Measurements from ENCODE around the gene ARL4A. TPM values are rescaled to one million over a fixed set of nuclear protein-coding genes. Genes with fewer than 3 reads are reported as not detected.
A peak's percentile ranks its signal among the peaks of the same experiment; 100 is the strongest.

ARL4A gene
- total and polyA plus RNA-seq, 2 of the 13 experiments (the other 11 are each of a cell fraction or from before 2014, with no cell fraction given), result 10.8 to 25.6 TPM

GRCh38 chr7:12686234-12686890 lies 1.1 kb upstream of the ARL4A start (continued):
- no peak for TF ChIP-seq ZNF30 (CRISPR knock-in tag; IDR thresholded peaks at IDR 0.05)
- no peak for TF ChIP-seq PHF21A (CRISPR knock-in tag; IDR thresholded peaks at IDR 0.05)
- TF ChIP-seq TBP (CRISPR knock-in tag; IDR thresholded peaks at IDR 0.05), result peak; percentile 64; the same call in 1 of the 2 replicates
- no peak for TF ChIP-seq RBM39 (IDR thresholded peaks at IDR 0.05; ENCODE audit: low read depth, low read length, poor library complexity, severe bottlenecking)
- no peak for TF ChIP-seq CCAR2 (optimal IDR thresholded peaks at IDR 0.05; ENCODE audit: low read depth, low read length)
- TF ChIP-seq RFX3 (CRISPR knock-in tag; IDR thresholded peaks at IDR 0.05), result peak; percentile 91
- TF ChIP-seq ZNF121 (CRISPR knock-in tag; IDR thresholded peaks at IDR 0.05), result no peak
- TF ChIP-seq ZZZ3 (CRISPR knock-in tag; IDR thresholded peaks at IDR 0.05; ENCODE audit: borderline replicate concordance), result no peak
- no peak for TF ChIP-seq ZUFSP (CRISPR knock-in tag; IDR thresholded peaks at IDR 0.05; ENCODE audit: borderline replicate concordance)
- TF ChIP-seq ZHX1 (CRISPR knock-in tag; IDR thresholded peaks at IDR 0.05; ENCODE audit: low read depth), result peak; percentile 73; the same call in 1 of the 2 replicates
- TF ChIP-seq IRX3 (CRISPR knock-in tag; IDR thresholded peaks at IDR 0.05; ENCODE audit: borderline replicate concordance, low read depth), result no peak
- TF ChIP-seq SSRP1 (CRISPR knock-in tag; IDR thresholded peaks at IDR 0.05), result no peak
- TF ChIP-seq ZFX (CRISPR knock-in tag; IDR thresholded peaks at IDR 0.05; ENCODE audit: low read depth), result peak; percentile 59
- no peak for TF ChIP-seq ZNF292 (CRISPR knock-in tag; IDR thresholded peaks at IDR 0.05; ENCODE audit: borderline replicate concordance, low read depth)
- TF ChIP-seq PRDM15 (CRISPR knock-in tag; IDR thresholded peaks at IDR 0.05), result peak; percentile 25; the same call in 1 of the 2 replicates
- TF ChIP-seq ZMAT5 (CRISPR knock-in tag; IDR thresholded peaks at IDR 0.05; ENCODE audit: borderline replicate concordance, low read depth), result no peak
- no peak for TF ChIP-seq NAIF1 (CRISPR knock-in tag; IDR thresholded peaks at IDR 0.05; ENCODE audit: borderline replicate concordance)

Measured in HepG2 (cell line).